HepG2 (cell line): ENCODE results near the gene CNOT1. TPM values are rescaled to one million over a fixed set of nuclear protein-coding genes. Genes with fewer than 3 reads are reported as not detected.

Source experiments
- ARID2 ChIP-seq: sonication (generic); formaldehyde crosslinking; IDR thresholded peaks from 2 replicates; pipeline ENCODE4 v1.8.1; 2022; ENCODE audit warnings: mild to moderate bottlenecking, missing genetic modification reagents, borderline replicate concordance
- EEA1 ChIP-seq: sonication (generic); formaldehyde crosslinking; IDR thresholded peaks from 2 replicates; pipeline ENCODE4 v1.5.1; 2020; ENCODE audit warnings: mild to moderate bottlenecking, missing genetic modification reagents, borderline replicate concordance
- GMEB2 ChIP-seq: IDR thresholded peaks from 2 replicates; pipeline ENCODE4 v1.6.1; 2016; ENCODE audit warnings: missing biosample characterization, missing genetic modification reagents, low read depth
- IRF2 ChIP-seq: IDR thresholded peaks from 2 replicates; pipeline ENCODE4 v1.6.1; 2018; ENCODE audit warnings: missing genetic modification reagents, missing compliant biosample characterization
- KLF6 ChIP-seq: IDR thresholded peaks from 2 replicates; pipeline ENCODE4 v1.8.0; 2016; ENCODE audit warnings: missing biosample characterization, missing genetic modification reagents
- MBNL3 ChIP-seq: fragments of 250-450 bp; sonication (Bioruptor Pico); conservative IDR thresholded peaks from 2 replicates; pipeline ENCODE4 v1.8.0; 2022; ENCODE audit warnings: mild to moderate bottlenecking, inconsistent platforms
- ONECUT2 ChIP-seq: sonication (generic); formaldehyde crosslinking; IDR thresholded peaks from 2 replicates; pipeline ENCODE4 v1.4.0; 2020; ENCODE audit warnings: missing genetic modification reagents
- RORA ChIP-seq: sonication (generic); formaldehyde crosslinking; IDR thresholded peaks from 2 replicates; pipeline ENCODE4 v1.5.0; 2020; ENCODE audit warnings: mild to moderate bottlenecking, missing genetic modification reagents, moderate library complexity
- RXRB ChIP-seq: IDR thresholded peaks from 2 replicates; pipeline ENCODE4 v1.6.1; 2016; ENCODE audit warnings: borderline replicate concordance, missing genetic modification reagents, missing compliant biosample characterization
- SETDB1 ChIP-seq: sonication (generic); formaldehyde crosslinking; IDR thresholded peaks from 2 replicates; pipeline ENCODE4 v1.5.1; 2020; ENCODE audit warnings: missing genetic modification reagents, mild to moderate bottlenecking, borderline replicate concordance
- SP2 ChIP-seq: sonication (generic); formaldehyde crosslinking; IDR thresholded peaks from 2 replicates; pipeline ENCODE4 v1.5.1; 2020; ENCODE audit warnings: mild to moderate bottlenecking, missing genetic modification reagents
- SP4 ChIP-seq: sonication (generic); formaldehyde crosslinking; IDR thresholded peaks from 2 replicates; pipeline ENCODE4 v1.8.1; 2023; ENCODE audit warnings: mild to moderate bottlenecking, missing genetic modification reagents
- SRSF9 ChIP-seq: fragments of 200-400 bp; formaldehyde crosslinking; IDR thresholded peaks from 2 replicates; pipeline ENCODE4 v1.6.1; 2018; ENCODE audit warnings: borderline replicate concordance, mild to moderate bottlenecking, low read depth, low read length; ENCODE audit not compliant: insufficient read depth, poor library complexity, severe bottlenecking
- TEF ChIP-seq: sonication (generic); formaldehyde crosslinking; IDR thresholded peaks from 2 replicates; pipeline ENCODE4 v1.5.0; 2020; ENCODE audit warnings: missing genetic modification reagents
- WIZ ChIP-seq: sonication (generic); formaldehyde crosslinking; IDR thresholded peaks from 2 replicates; pipeline ENCODE4 v1.5.1; 2020; ENCODE audit warnings: mild to moderate bottlenecking, missing genetic modification reagents
- ZBTB38 ChIP-seq: sonication (generic); formaldehyde crosslinking; IDR thresholded peaks from 2 replicates; pipeline ENCODE4 v1.5.1; 2020; ENCODE audit warnings: mild to moderate bottlenecking, missing genetic modification reagents
- ZNF3 ChIP-seq: IDR thresholded peaks from 2 replicates; pipeline ENCODE4 v1.7.0; 2017; ENCODE audit warnings: inconsistent platforms
- ZNF441 ChIP-seq: sonication (generic); formaldehyde crosslinking; IDR thresholded peaks from 2 replicates; pipeline ENCODE4 v1.7.0; 2021; ENCODE audit warnings: missing genetic modification reagents, borderline replicate concordance
- ZNF496 ChIP-seq: sonication (generic); formaldehyde crosslinking; IDR thresholded peaks from 2 replicates; pipeline ENCODE4 v1.8.1; 2023; ENCODE audit warnings: mild to moderate bottlenecking, moderate library complexity, missing genetic modification reagents; ENCODE audit not compliant: insufficient replicate concordance
- ZNF501 ChIP-seq: sonication (generic); formaldehyde crosslinking; IDR thresholded peaks from 2 replicates; pipeline ENCODE4 v1.5.1; 2020; ENCODE audit warnings: mild to moderate bottlenecking, moderate library complexity, missing genetic modification reagents
- ZNF614 ChIP-seq: IDR thresholded peaks from 2 replicates; pipeline ENCODE4 v1.6.1; 2018; ENCODE audit warnings: missing biosample characterization, missing genetic modification reagents, inconsistent platforms, borderline replicate concordance
- ZNF792 ChIP-seq: IDR thresholded peaks from 2 replicates; pipeline ENCODE4 v1.6.1; 2016
- polyA plus RNA-seq, 8 experiments: library from polyadenylated mRNA; depleted of rRNA in 3 of 8; stranded (reverse) in 7 of 8; unstranded in 1 of 8; fragments of >200 nt; fragmentation: Illumina TruSeq in 4 of 8; extraction: Trizol in 4 of 8; gene quantifications; 2 replicates each; pipeline versions ENCODE4 v1.2.1 to v1.2.3, GENCODE V29; 2011 to 2016; ENCODE audit warnings: low read depth in 4 of 8, missing spikeins in 1 of 8, mixed read lengths in 1 of 8; ENCODE audit not compliant: insufficient read depth in 1 of 8
- total RNA-seq, 5 experiments: library from RNA; depleted of rRNA; stranded (reverse); fragments of >200 nt; fragmentation: Illumina TruSeq; extraction: Trizol; gene quantifications; 2 replicates each; pipeline ENCODE4 v1.2.3, GENCODE V29; 2016; ENCODE audit warnings: low read depth in 1 of 5
- TF ChIP-seq, protein P1 (sequence below): sonication (generic); formaldehyde crosslinking; IDR thresholded peaks from 2 replicates; pipeline ENCODE4 v1.4.0; 2020; ENCODE audit warnings: missing genetic modification reagents
- TF ChIP-seq, protein P2 (sequence below): sonication (generic); formaldehyde crosslinking; IDR thresholded peaks from 2 replicates; pipeline ENCODE4 v1.8.1; 2023; ENCODE audit warnings: mild to moderate bottlenecking, missing genetic modification reagents
- TF ChIP-seq, protein P3 (sequence below): sonication (generic); formaldehyde crosslinking; IDR thresholded peaks from 2 replicates; pipeline ENCODE4 v1.4.0; 2020; ENCODE audit warnings: mild to moderate bottlenecking, missing genetic modification reagents

CNOT1 gene
- total and polyA plus RNA-seq, 2 of the 13 experiments (the other 11 are each of a cell fraction or from before 2014, with no cell fraction given) = 188 to 232 TPM

GRCh38 chr16:58515125-58515870 lies 114.3 kb downstream of the CNOT1 start, which contains the start of gene SETD6 (continued):
- TF ChIP-seq TEF (CRISPR knock-in tag) (peak; percentile 79; the same call in 1 of the 2 replicates), ZNF792 (CRISPR knock-in tag) (peak; percentile 81; the same call in 1 of the 2 replicates), ZNF614 (CRISPR knock-in tag) (peak; percentile 28; the same call in 1 of the 2 replicates), GMEB2 (peak; percentile 67), SP4 (peak; percentile 67), EEA1 (CRISPR knock-in tag) (peak; percentile 96), ZNF3 (CRISPR knock-in tag) (no peak), SETDB1 (CRISPR knock-in tag) (no peak; the same call in 1 of the 2 replicates), ZNF441 (CRISPR knock-in tag) (peak; percentile 63; the same call in 1 of the 2 replicates), ZNF501 (CRISPR knock-in tag) (peak; percentile 93), WIZ (CRISPR knock-in tag) (peak; percentile 75; the same call in 1 of the 2 replicates), ZBTB38 (CRISPR knock-in tag) (peak; percentile 81; the same call in 1 of the 2 replicates), ARID2 (CRISPR knock-in tag) (peak; percentile 68; the same call in 1 of the 2 replicates), KLF6 (CRISPR knock-in tag) (peak; percentile 94), IRF2 (CRISPR knock-in tag) (peak; percentile 80), SP2 (CRISPR knock-in tag) (peak; percentile 76), RXRB (CRISPR knock-in tag) (peak; percentile 73), ZNF496 (CRISPR knock-in tag) (no peak), MBNL3 (CRISPR knock-in tag) (no peak), ONECUT2 (CRISPR knock-in tag) (no peak; the same call in 1 of the 2 replicates), RORA (CRISPR knock-in tag) (no peak), SRSF9 (no peak)
- TF ChIP-seq, protein P1, sequence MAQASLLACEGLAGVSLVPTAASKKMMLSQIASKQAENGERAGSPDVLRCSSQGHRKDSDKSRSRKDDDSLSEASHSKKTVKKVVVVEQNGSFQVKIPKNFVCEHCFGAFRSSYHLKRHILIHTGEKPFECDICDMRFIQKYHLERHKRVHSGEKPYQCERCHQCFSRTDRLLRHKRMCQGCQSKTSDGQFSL = peak; percentile 19; the same call in 1 of the 2 replicates
- TF ChIP-seq, protein P2, sequence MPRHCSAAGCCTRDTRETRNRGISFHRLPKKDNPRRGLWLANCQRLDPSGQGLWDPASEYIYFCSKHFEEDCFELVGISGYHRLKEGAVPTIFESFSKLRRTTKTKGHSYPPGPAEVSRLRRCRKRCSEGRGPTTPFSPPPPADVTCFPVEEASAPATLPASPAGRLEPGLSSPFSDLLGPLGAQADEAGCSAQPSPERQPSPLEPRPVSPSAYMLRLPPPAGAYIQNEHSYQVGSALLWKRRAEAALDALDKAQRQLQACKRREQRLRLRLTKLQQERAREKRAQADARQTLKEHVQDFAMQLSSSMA (CRISPR knock-in tag) = peak; percentile 84; the same call in 1 of the 2 replicates
- TF ChIP-seq, protein P3, sequence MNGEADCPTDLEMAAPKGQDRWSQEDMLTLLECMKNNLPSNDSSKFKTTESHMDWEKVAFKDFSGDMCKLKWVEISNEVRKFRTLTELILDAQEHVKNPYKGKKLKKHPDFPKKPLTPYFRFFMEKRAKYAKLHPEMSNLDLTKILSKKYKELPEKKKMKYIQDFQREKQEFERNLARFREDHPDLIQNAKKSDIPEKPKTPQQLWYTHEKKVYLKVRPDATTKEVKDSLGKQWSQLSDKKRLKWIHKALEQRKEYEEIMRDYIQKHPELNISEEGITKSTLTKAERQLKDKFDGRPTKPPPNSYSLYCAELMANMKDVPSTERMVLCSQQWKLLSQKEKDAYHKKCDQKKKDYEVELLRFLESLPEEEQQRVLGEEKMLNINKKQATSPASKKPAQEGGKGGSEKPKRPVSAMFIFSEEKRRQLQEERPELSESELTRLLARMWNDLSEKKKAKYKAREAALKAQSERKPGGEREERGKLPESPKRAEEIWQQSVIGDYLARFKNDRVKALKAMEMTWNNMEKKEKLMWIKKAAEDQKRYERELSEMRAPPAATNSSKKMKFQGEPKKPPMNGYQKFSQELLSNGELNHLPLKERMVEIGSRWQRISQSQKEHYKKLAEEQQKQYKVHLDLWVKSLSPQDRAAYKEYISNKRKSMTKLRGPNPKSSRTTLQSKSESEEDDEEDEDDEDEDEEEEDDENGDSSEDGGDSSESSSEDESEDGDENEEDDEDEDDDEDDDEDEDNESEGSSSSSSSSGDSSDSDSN (CRISPR knock-in tag) = peak; percentile 97
